Panc1 (cell line): ENCODE measurements around the gene GRIA2. TPM values are rescaled to one million over a fixed set of nuclear protein-coding genes. Genes with fewer than 3 reads are reported as not detected.

Source experiments
- ATAC-seq: fragments of 200-7000 bp; cut with Tn5 transposase; 2 replicates; pipeline ENCODE4 v1.9.1; 2020; ENCODE audit warnings: mild to moderate bottlenecking, moderate library complexity
- BruUV-seq: library from RNA; stranded (reverse); fragments of 400-500 nt; replicated peaks from 2 replicates; lab custom pipeline; 2021; lab: Mats Ljungman, UMichigan
- CTCF ChIA-PET: fragments of 300-600 bp; sonication (Branson Sonifier 250); formaldehyde crosslinking; loops from one replicate; lab custom pipeline; 2022; ENCODE audit warnings: antibody characterized with exemption; lab: Charles Lee
- POLR2A ChIA-PET: fragments of 300-600 bp; sonication (Branson Sonifier 250); formaldehyde crosslinking; loops from one replicate; lab custom pipeline; 2022; ENCODE audit warnings: antibody characterized with exemption; lab: Charles Lee
- DNase-seq: peaks from one replicate; pipeline ENCODE4 v3.0.0-alpha.2; 2010; ENCODE audit warnings: low read depth, low spot score
- H3K27ac ChIP-seq: 2 replicates; pipeline ENCODE4 v1.5.1; 2011; ENCODE audit warnings: mild to moderate bottlenecking, low read length, inconsistent platforms
- H3K27me3 ChIP-seq: fragments of 200-500 bp; sonication (Bioruptor generic); 2 replicates; pipeline ENCODE4 v1.6.0; 2014; ENCODE audit warnings: low read length, inconsistent platforms; ENCODE audit not compliant: control insufficient read depth, insufficient read depth
- H3K36me3 ChIP-seq: fragments of 200-500 bp; sonication (Bioruptor generic); 2 replicates; pipeline ENCODE4 v1.5.1; 2014; ENCODE audit warnings: inconsistent platforms, mild to moderate bottlenecking, low read length, moderate library complexity; ENCODE audit not compliant: control insufficient read depth, insufficient read depth
- H3K4me1 ChIP-seq: 2 replicates; pipeline ENCODE4 v1.5.1; 2011; ENCODE audit warnings: inconsistent platforms, mild to moderate bottlenecking, low read length, moderate library complexity; ENCODE audit not compliant: control insufficient read depth, insufficient read depth
- H3K4me3 ChIP-seq, 2 experiments: 2 replicates each; pipeline ENCODE4 v1.5.1; 2011 to 2012; ENCODE audit warnings: low read depth in 2 of 2, low read length in 2 of 2, mild to moderate bottlenecking in 2 of 2, inconsistent platforms in 1 of 2, moderate library complexity in 1 of 2
- H3K9me3 ChIP-seq: fragments of 200-500 bp; sonication (Bioruptor generic); 2 replicates; pipeline ENCODE4 v1.5.1; 2014; ENCODE audit warnings: low read depth, mild to moderate bottlenecking, inconsistent platforms, low read length, moderate library complexity; ENCODE audit not compliant: control insufficient read depth, insufficient read depth
- POLR2AphosphoS5 ChIP-seq: IDR thresholded peaks from 2 replicates; pipeline ENCODE4 v1.6.1; 2012; ENCODE audit warnings: mild to moderate bottlenecking, low read depth, low read length, moderate library complexity
- SIN3A ChIP-seq: IDR thresholded peaks from 2 replicates; pipeline ENCODE4 v1.6.1; 2012; ENCODE audit warnings: low read depth, mild to moderate bottlenecking, low read length, moderate library complexity, borderline replicate concordance; ENCODE audit not compliant: insufficient read depth
- TCF7L2 ChIP-seq: IDR thresholded peaks from 2 replicates; pipeline ENCODE4 v1.6.1; 2011; ENCODE audit warnings: mild to moderate bottlenecking, low read depth, low read length, inconsistent platforms
- in situ Hi-C: cut with HindIII; loops from 2 replicates; pipeline ENCODE4 v1.10.0; 2016; ENCODE audit warnings: low sequenced_read_pairs, low pct_unique_long_range_greater_than_20kb
- intact Hi-C: fragments of 100-400 bp; cut with micrococcal nuclease; formaldehyde crosslinking; loops from one replicate; pipeline ENCODE4 v1.10.0; 2022; ENCODE audit not compliant: unreplicated experiment
- total RNA-seq: library from RNA; stranded (reverse); gene quantifications from one replicate; pipeline ENCODE4 v1.2.1, GENCODE V29; 2021; ENCODE audit not compliant: unreplicated experiment
- TF ChIP-seq, protein P1 (sequence below), 2 experiments: IDR thresholded peaks; 2 replicates each; pipeline ENCODE4 v1.6.1; 2011 to 2012; ENCODE audit warnings: low read depth in 2 of 2, control low read depth in 1 of 2, low read length in 1 of 2, mild to moderate bottlenecking in 1 of 2, moderate library complexity in 1 of 2; ENCODE audit not compliant: insufficient read depth in 1 of 2
- TF ChIP-seq, protein P2 (sequence below): fragments of 450-650 bp; IDR thresholded peaks from 2 replicates; pipeline ENCODE4 v1.5.1; 2017; ENCODE audit warnings: mild to moderate bottlenecking

GRIA2 gene
- total RNA-seq, 1 experiment from 2014 or later, result not detected

DNA sequence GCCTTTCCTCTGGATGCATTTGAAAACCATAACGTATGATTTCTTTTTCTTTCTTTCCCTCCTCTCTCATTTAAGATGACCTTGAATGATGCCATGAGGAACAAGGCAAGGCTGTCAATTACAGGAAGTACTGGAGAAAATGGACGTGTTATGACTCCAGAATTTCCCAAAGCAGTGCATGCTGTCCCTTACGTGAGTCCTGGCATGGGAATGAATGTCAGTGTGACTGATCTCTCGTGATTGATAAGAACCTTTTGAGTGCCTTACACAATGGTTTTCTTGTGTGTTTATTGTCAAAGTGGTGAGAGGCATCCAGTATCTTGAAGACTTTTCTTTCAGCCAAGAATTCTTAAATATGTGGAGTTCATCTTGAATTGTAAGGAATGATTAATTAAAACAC is 142.8 kb downstream of the GRIA2 start:
- in situ Hi-C loops, result no loop called here
- ATAC-seq, result no peak

DNA sequence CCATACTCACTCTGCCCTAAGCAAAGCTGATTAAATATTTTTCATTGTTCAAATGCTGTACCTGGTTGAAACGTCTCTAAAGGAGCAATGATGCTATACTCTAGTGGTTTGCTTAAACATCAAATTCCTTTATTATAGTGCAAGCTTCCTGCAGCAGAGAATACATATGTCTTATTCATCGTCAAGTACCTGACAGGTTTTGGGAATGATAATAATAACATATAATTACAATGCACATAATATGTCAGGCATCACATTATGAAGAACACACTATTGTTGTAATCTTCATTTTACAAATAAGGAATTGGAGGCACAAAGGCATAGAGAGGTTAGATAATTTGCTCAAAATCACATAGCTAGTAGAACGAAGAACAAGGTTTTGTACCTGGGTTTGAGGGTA is 151.6 kb downstream of the GRIA2 start:
- in situ Hi-C loops, result no loop called here
- no peak for TF ChIP-seq SIN3A
- TF ChIP-seq, protein P1, sequence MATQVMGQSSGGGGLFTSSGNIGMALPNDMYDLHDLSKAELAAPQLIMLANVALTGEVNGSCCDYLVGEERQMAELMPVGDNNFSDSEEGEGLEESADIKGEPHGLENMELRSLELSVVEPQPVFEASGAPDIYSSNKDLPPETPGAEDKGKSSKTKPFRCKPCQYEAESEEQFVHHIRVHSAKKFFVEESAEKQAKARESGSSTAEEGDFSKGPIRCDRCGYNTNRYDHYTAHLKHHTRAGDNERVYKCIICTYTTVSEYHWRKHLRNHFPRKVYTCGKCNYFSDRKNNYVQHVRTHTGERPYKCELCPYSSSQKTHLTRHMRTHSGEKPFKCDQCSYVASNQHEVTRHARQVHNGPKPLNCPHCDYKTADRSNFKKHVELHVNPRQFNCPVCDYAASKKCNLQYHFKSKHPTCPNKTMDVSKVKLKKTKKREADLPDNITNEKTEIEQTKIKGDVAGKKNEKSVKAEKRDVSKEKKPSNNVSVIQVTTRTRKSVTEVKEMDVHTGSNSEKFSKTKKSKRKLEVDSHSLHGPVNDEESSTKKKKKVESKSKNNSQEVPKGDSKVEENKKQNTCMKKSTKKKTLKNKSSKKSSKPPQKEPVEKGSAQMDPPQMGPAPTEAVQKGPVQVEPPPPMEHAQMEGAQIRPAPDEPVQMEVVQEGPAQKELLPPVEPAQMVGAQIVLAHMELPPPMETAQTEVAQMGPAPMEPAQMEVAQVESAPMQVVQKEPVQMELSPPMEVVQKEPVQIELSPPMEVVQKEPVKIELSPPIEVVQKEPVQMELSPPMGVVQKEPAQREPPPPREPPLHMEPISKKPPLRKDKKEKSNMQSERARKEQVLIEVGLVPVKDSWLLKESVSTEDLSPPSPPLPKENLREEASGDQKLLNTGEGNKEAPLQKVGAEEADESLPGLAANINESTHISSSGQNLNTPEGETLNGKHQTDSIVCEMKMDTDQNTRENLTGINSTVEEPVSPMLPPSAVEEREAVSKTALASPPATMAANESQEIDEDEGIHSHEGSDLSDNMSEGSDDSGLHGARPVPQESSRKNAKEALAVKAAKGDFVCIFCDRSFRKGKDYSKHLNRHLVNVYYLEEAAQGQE (IDR thresholded peaks at IDR 0.05; ENCODE audit: insufficient read depth in 1 of 2, low read depth in 2 of 2, low read length in 1 of 2), result no peak
- TF ChIP-seq POLR2AphosphoS5, result no peak
- TF ChIP-seq, protein P2, sequence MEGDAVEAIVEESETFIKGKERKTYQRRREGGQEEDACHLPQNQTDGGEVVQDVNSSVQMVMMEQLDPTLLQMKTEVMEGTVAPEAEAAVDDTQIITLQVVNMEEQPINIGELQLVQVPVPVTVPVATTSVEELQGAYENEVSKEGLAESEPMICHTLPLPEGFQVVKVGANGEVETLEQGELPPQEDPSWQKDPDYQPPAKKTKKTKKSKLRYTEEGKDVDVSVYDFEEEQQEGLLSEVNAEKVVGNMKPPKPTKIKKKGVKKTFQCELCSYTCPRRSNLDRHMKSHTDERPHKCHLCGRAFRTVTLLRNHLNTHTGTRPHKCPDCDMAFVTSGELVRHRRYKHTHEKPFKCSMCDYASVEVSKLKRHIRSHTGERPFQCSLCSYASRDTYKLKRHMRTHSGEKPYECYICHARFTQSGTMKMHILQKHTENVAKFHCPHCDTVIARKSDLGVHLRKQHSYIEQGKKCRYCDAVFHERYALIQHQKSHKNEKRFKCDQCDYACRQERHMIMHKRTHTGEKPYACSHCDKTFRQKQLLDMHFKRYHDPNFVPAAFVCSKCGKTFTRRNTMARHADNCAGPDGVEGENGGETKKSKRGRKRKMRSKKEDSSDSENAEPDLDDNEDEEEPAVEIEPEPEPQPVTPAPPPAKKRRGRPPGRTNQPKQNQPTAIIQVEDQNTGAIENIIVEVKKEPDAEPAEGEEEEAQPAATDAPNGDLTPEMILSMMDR, result no peak
- TF ChIP-seq TCF7L2, result no peak
- H3K4me3 ChIP-seq, result no peak overlapping the region
- H3K9me3 ChIP-seq, result no peaks in the 10 kb centered on the region
- DNase-seq, result no peak
- BruUV-seq, result no TSS peak
- no peaks in the 10 kb centered on the region for H3K27me3 ChIP-seq
- POLR2A ChIA-PET, result no interaction called here
- intact Hi-C loops, result no loop called here
- no peak for ATAC-seq
- CTCF ChIA-PET, result no interaction called here
- H3K27ac ChIP-seq, result no peak overlapping the region
- no peaks in the 10 kb centered on the region for H3K36me3 ChIP-seq
- H3K4me1 ChIP-seq, result no peaks in the 10 kb centered on the region

More for the DNA sequence above, 142.8 kb downstream of the GRIA2 start:
- H3K27ac ChIP-seq, result no peak overlapping the region
- ChIA-PET CTCF (no interaction called here), POLR2A (no interaction called here)
- H3K36me3 ChIP-seq, result no peaks in the 10 kb centered on the region
- H3K27me3 ChIP-seq, result no peaks in the 10 kb centered on the region
- H3K9me3 ChIP-seq, result no peaks in the 10 kb centered on the region
- no peak for DNase-seq
- no peak overlapping the region for H3K4me3 ChIP-seq
- intact Hi-C loops, result no loop called here
- no TSS peak for BruUV-seq
- no peaks in the 10 kb centered on the region for H3K4me1 ChIP-seq
- TF ChIP-seq, protein P2, result no peak
- TF ChIP-seq POLR2AphosphoS5, result no peak
- no peak for TF ChIP-seq TCF7L2
- no peak for TF ChIP-seq SIN3A
- TF ChIP-seq, protein P1 (IDR thresholded peaks at IDR 0.05; ENCODE audit: insufficient read depth in 1 of 2, low read depth in 2 of 2, low read length in 1 of 2), result no peak
